GM21786 (cell line): ENCODE results near the gene MANBA.
"Not testable (repeated sequence)": the region's sequence is repeated elsewhere in the genome, so short reads cannot be mapped to it uniquely, and the experiment has no call there.

ENCODE experiments used
- ATAC-seq: cut with Tn5 transposase; IDR thresholded peaks from one replicate; pipeline ENCODE4 v1.9.1; 2021; ENCODE audit not compliant: unreplicated experiment

The MANBA gene

GRCh38 chr4:102725229-102725628 lies 35.5 kb downstream of the MANBA start:
- ATAC-seq: no peak

GRCh38 chr4:102723511-102723910 lies 37.3 kb downstream of the MANBA start:
- ATAC-seq: no peak

- no peak for ATAC-seq
These were observed 38.0 kb downstream of the MANBA start for GRCh38 chr4:102722740-102723139.

GRCh38 chr4:102718833-102719575 lies 41.8 kb downstream of the MANBA start:
- ATAC-seq: not testable (repeated sequence)

- ATAC-seq: peak; percentile 70
These were observed 43.2 kb downstream of the MANBA start for GRCh38 chr4:102717448-102718092.

- no peak for ATAC-seq
These were observed 45.7 kb downstream of the MANBA start for GRCh38 chr4:102715057-102715456.

- ATAC-seq: not testable (repeated sequence)
These were observed 47.0 kb downstream of the MANBA start for GRCh38 chr4:102713774-102714173.

- ATAC-seq: no peak
These were observed 47.7 kb downstream of the MANBA start for GRCh38 chr4:102713096-102713495.

GRCh38 chr4:102710986-102711385 lies 49.8 kb downstream of the MANBA start:
- no peak for ATAC-seq

GRCh38 chr4:102709060-102709459 lies 51.7 kb downstream of the MANBA start:
- ATAC-seq: not testable (repeated sequence)

GRCh38 chr4:102707150-102707549 lies 53.6 kb downstream of the MANBA start:
- no peak for ATAC-seq

GRCh38 chr4:102705391-102705935 lies 55.3 kb downstream of the MANBA start:
- no peak for ATAC-seq

- no peak for ATAC-seq
These were observed 64.0 kb downstream of the MANBA start for GRCh38 chr4:102696758-102697157.

GRCh38 chr4:102694791-102695190 lies 66.0 kb downstream of the MANBA start:
- ATAC-seq: no peak

GRCh38 chr4:102693861-102694260 lies 66.9 kb downstream of the MANBA start:
- no peak for ATAC-seq

GRCh38 chr4:102693262-102693850 lies 67.4 kb downstream of the MANBA start:
- ATAC-seq: no peak

GRCh38 chr4:102692474-102692873 lies 68.3 kb downstream of the MANBA start:
- no peak for ATAC-seq

- peak; percentile 18 for ATAC-seq
These were observed 72.8 kb downstream of the MANBA start for GRCh38 chr4:102687982-102688433.

GRCh38 chr4:102687373-102687981 lies 73.3 kb downstream of the MANBA start:
- ATAC-seq: peak; percentile 89

GRCh38 chr4:102685768-102686167 lies 75.0 kb downstream of the MANBA start:
- ATAC-seq: no peak

GRCh38 chr4:102684610-102685052 lies 76.1 kb downstream of the MANBA start:
- peak; percentile 26 for ATAC-seq
